ENCODE measurements around the gene MAN2B2.

The MAN2B2 gene

GRCh38 chr4:6546681-6547447 is 28.1 kb upstream of the MAN2B2 start:
- peak; percentile 64 for DNase-seq

- DNase-seq = peak; percentile 4
Measured at GRCh38 chr4:6548201-6548881, 26.6 kb upstream of the MAN2B2 start.

GRCh38 chr4:6548882-6549230 is 26.1 kb upstream of the MAN2B2 start:
- no peak for DNase-seq

GRCh38 chr4:6549445-6549844 is 25.5 kb upstream of the MAN2B2 start:
- DNase-seq = no peak

- no peak for DNase-seq
Measured at GRCh38 chr4:6549890-6550620, 24.9 kb upstream of the MAN2B2 start.

GRCh38 chr4:6550821-6551220 is 24.2 kb upstream of the MAN2B2 start:
- no peak for DNase-seq

- no peak for DNase-seq
Measured at GRCh38 chr4:6551660-6552059, 23.3 kb upstream of the MAN2B2 start.

GRCh38 chr4:6555519-6555918 is 19.5 kb upstream of the MAN2B2 start:
- DNase-seq = no peak

- DNase-seq = no peak
Measured at GRCh38 chr4:6556263-6556662, 18.7 kb upstream of the MAN2B2 start.

- no peak for DNase-seq
Measured at GRCh38 chr4:6557185-6557584, 17.8 kb upstream of the MAN2B2 start.

GRCh38 chr4:6557856-6558255 is 17.1 kb upstream of the MAN2B2 start:
- DNase-seq = no peak

GRCh38 chr4:6560416-6561172 is 14.4 kb upstream of the MAN2B2 start:
- DNase-seq = no peak

GRCh38 chr4:6561173-6561516 is 13.8 kb upstream of the MAN2B2 start:
- no peak for DNase-seq

- no peak for DNase-seq
Measured at GRCh38 chr4:6561706-6562371, 13.2 kb upstream of the MAN2B2 start.

GRCh38 chr4:6562931-6563901 is 11.8 kb upstream of the MAN2B2 start:
- DNase-seq = no peak

- no peak for DNase-seq
Measured at GRCh38 chr4:6563935-6564645, 10.9 kb upstream of the MAN2B2 start.

GRCh38 chr4:6565691-6566390 is 9.1 kb upstream of the MAN2B2 start:
- DNase-seq = no peak

GRCh38 chr4:6566391-6567190 is 8.4 kb upstream of the MAN2B2 start:
- no peak for DNase-seq

- no peak for DNase-seq
Measured at GRCh38 chr4:6567218-6567617, 7.8 kb upstream of the MAN2B2 start.
